Tibial nerve (tissue), 4 donors: ENCODE results near the gene MAP3K20. TPM values are rescaled to one million over a fixed set of nuclear protein-coding genes. Genes with fewer than 3 reads are reported as not detected.

Experiments
- DNase-seq, 2 donors: peaks; one replicate each; pipeline ENCODE4 v3.0.0-alpha.2; 2019; ENCODE audit warnings: low spot score in 2 of 2
- H3K27ac ChIP-seq, 4 donors: fragments of 200-600 bp; sonication (generic) in 3 of 4; one replicate each; pipeline ENCODE4 v1.5.1; 2017 to 2019; ENCODE audit warnings: mild to moderate bottlenecking in 1 of 4
- H3K27me3 ChIP-seq, 2 donors: fragments of 200-600 bp; sonication (generic) in 1 of 2; one replicate each; pipeline versions ENCODE4 v1.5.1 to v1.6.0; 2017 to 2019
- H3K36me3 ChIP-seq, 3 donors: fragments of 200-600 bp; sonication (generic); one replicate each; pipeline ENCODE4 v1.5.1; 2018 to 2019
- H3K4me1 ChIP-seq, 4 donors: fragments of 200-600 bp; sonication (generic) in 3 of 4; one replicate each; pipeline ENCODE4 v1.5.1; 2017 to 2019
- H3K4me3 ChIP-seq, 4 donors: fragments of 200-600 bp; sonication (generic) in 3 of 4; one replicate each; pipeline ENCODE4 v1.5.1; 2017 to 2019; ENCODE audit warnings: mild to moderate bottlenecking in 1 of 4, moderate library complexity in 1 of 4
- H3K9me3 ChIP-seq, 4 donors: fragments of 200-600 bp; sonication (generic) in 3 of 4; one replicate each; pipeline ENCODE4 v1.5.1; 2017 to 2019
- EP300 ChIP-seq, 2 donors: sonication (generic); formaldehyde crosslinking; IDR thresholded peaks; one replicate each; pipeline ENCODE4 v1.6.1; 2017; ENCODE audit warnings: antibody characterized with exemption in 2 of 2, mild to moderate bottlenecking in 1 of 2
- POLR2A ChIP-seq, 2 donors: fragments of 450-650 bp; IDR thresholded peaks; one replicate each; pipeline ENCODE4 v1.6.1; 2017; ENCODE audit warnings: antibody characterized with exemption in 2 of 2, mild to moderate bottlenecking in 2 of 2, moderate library complexity in 2 of 2
- WGBS, 2 donors: methylation state at CpG; one replicate each; pipeline ENCODE4 v1.1.5; 2018; 5-methylcytosine and 5-hydroxymethylcytosine counted together
- total RNA-seq, 4 donors: library from RNA; depleted of rRNA; stranded (reverse); fragments of >200 nt; gene quantifications; one replicate each; pipeline ENCODE4 v1.1.0, GENCODE V29; 2016
- TF ChIP-seq, protein P1 (sequence below), 5 experiments: fragments of 200-600 bp in 3 of 5; fragments of 450-650 bp in 2 of 5; sonication (generic) in 3 of 5; IDR thresholded peaks; one replicate each; pipeline ENCODE4 v1.5.1; 2016 to 2019; ENCODE audit warnings: antibody characterized with exemption in 5 of 5, mild to moderate bottlenecking in 3 of 5, moderate library complexity in 2 of 5

MAP3K20 gene
- total RNA-seq, 4 donors from 2014 or later, result 21.9 to 32.6 (median 23.2) TPM

DNA sequence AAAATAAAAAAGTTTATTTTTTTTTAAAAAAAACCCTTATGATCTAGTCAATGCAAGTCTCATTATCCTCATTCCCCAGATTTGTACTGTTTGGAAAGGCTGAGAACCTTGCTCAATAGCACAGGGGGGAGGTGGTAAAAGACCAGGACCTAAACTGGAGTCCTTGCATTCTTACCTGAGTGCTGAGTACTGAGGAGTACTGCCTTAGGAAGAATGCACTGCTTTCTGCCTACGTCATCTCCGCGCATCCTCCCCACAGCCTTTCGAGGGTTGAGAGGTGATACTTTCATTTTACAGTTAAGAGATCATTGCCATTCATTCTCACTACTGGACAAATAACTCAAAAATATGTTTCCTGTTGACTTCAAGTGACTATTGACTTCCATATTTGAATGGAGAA lies 73.8 kb downstream of the MAP3K20 start:
- 94 to 96% methylated on average over 4 of the region's 4 CpGs for WGBS, 2 donors
- no peaks in the 10 kb centered on the region for H3K36me3 ChIP-seq
- no peak overlapping the region for H3K4me3 ChIP-seq
- H3K27me3 ChIP-seq, result no peaks in the 10 kb centered on the region
- DNase-seq, result no peak
- H3K9me3 ChIP-seq, result no peaks in the 10 kb centered on the region
- H3K27ac ChIP-seq, result no peak overlapping the region
- no peak for TF ChIP-seq EP300 (IDR thresholded peaks at IDR 0.05)
- TF ChIP-seq, protein P1, sequence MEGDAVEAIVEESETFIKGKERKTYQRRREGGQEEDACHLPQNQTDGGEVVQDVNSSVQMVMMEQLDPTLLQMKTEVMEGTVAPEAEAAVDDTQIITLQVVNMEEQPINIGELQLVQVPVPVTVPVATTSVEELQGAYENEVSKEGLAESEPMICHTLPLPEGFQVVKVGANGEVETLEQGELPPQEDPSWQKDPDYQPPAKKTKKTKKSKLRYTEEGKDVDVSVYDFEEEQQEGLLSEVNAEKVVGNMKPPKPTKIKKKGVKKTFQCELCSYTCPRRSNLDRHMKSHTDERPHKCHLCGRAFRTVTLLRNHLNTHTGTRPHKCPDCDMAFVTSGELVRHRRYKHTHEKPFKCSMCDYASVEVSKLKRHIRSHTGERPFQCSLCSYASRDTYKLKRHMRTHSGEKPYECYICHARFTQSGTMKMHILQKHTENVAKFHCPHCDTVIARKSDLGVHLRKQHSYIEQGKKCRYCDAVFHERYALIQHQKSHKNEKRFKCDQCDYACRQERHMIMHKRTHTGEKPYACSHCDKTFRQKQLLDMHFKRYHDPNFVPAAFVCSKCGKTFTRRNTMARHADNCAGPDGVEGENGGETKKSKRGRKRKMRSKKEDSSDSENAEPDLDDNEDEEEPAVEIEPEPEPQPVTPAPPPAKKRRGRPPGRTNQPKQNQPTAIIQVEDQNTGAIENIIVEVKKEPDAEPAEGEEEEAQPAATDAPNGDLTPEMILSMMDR (IDR thresholded peaks at IDR 0.05), result no peak
- TF ChIP-seq POLR2A (IDR thresholded peaks at IDR 0.05), result no peak
- H3K4me1 ChIP-seq, result no peaks in the 10 kb centered on the region

- Histone ChIP-seq H3K4me1 (no peaks in the 10 kb centered on the region), H3K36me3 (no peaks in the 10 kb centered on the region), H3K4me3 (no peak overlapping the region), H3K9me3 (no peaks in the 10 kb centered on the region), H3K27me3 (no peaks in the 10 kb centered on the region), H3K27ac (no peak overlapping the region)
- DNase-seq, result no peak
- 67 to 78% methylated on average over 2 of the region's 2 CpGs for WGBS, 2 donors
- TF ChIP-seq, protein P1 (IDR thresholded peaks at IDR 0.05), result no peak
- TF ChIP-seq EP300 (IDR thresholded peaks at IDR 0.05) (no peak), POLR2A (IDR thresholded peaks at IDR 0.05) (no peak)
These were observed 74.4 kb downstream of the MAP3K20 start for GRCh38 chr2:173150087-173150486.

- H3K27ac ChIP-seq, result no peak overlapping the region
These were observed 75.3 kb downstream of the MAP3K20 start for GRCh38 chr2:173150963-173151362.

GRCh38 chr2:173151671-173152401 lies 76.2 kb downstream of the MAP3K20 start:
- no peak overlapping the region for H3K4me3 ChIP-seq
- H3K27me3 ChIP-seq, result no peaks in the 10 kb centered on the region
- DNase-seq, result no peak
- H3K4me1 ChIP-seq, result no peaks in the 10 kb centered on the region
- WGBS, 2 donors, result 79% methylated on average over 3 of the region's 3 CpGs
- H3K27ac ChIP-seq, result no peak overlapping the region
- TF ChIP-seq, protein P1 (IDR thresholded peaks at IDR 0.05), result no peak
- TF ChIP-seq POLR2A (IDR thresholded peaks at IDR 0.05) (no peak), EP300 (IDR thresholded peaks at IDR 0.05) (no peak)
- H3K9me3 ChIP-seq, result no peaks in the 10 kb centered on the region
- no peaks in the 10 kb centered on the region for H3K36me3 ChIP-seq

More at GRCh38 chr2:173150963-173151362, 75.3 kb downstream of the MAP3K20 start:
- no peaks in the 10 kb centered on the region for H3K36me3 ChIP-seq
- no peaks in the 10 kb centered on the region for H3K9me3 ChIP-seq
- no peaks in the 10 kb centered on the region for H3K27me3 ChIP-seq
- TF ChIP-seq EP300 (IDR thresholded peaks at IDR 0.05), result no peak
- TF ChIP-seq POLR2A (IDR thresholded peaks at IDR 0.05), result no peak
- TF ChIP-seq, protein P1 (IDR thresholded peaks at IDR 0.05), result no peak
- H3K4me3 ChIP-seq, result no peak overlapping the region
- no peak for DNase-seq
- H3K4me1 ChIP-seq, result no peaks in the 10 kb centered on the region

- H3K4me3 ChIP-seq, result no peak overlapping the region
- DNase-seq, result no peak
- H3K27ac ChIP-seq, result no peak overlapping the region
- WGBS, 2 donors, result 76 to 85% methylated on average over 1 of the region's 1 CpG
- H3K9me3 ChIP-seq, result no peaks in the 10 kb centered on the region
- H3K36me3 ChIP-seq, result no peaks in the 10 kb centered on the region
- no peaks in the 10 kb centered on the region for H3K27me3 ChIP-seq
- no peak for TF ChIP-seq POLR2A (IDR thresholded peaks at IDR 0.05)
- no peak for TF ChIP-seq EP300 (IDR thresholded peaks at IDR 0.05)
- TF ChIP-seq, protein P1 (IDR thresholded peaks at IDR 0.05), result no peak
- H3K4me1 ChIP-seq, result no peaks in the 10 kb centered on the region
These were observed 77.7 kb downstream of the MAP3K20 start for GRCh38 chr2:173153301-173153885.
